ENCODE measurements around the gene TCF3.

GRCh38 chr19:1619703-1620102 lies 32.7 kb downstream of the TCF3 start:
- no peak for TF ChIP-seq EZH2phosphoT487 (IDR thresholded peaks at IDR 0.05; ENCODE audit: borderline replicate concordance, low read depth, low read length)
- no peak for TF ChIP-seq CTCF (conservative IDR thresholded peaks at IDR 0.05; ENCODE audit: low read length)
